ENCODE measurements around the gene GMDS.

GRCh38 chr6:1664329-1664728 is 581.1 kb downstream of the GMDS start:
- TF ChIP-seq CTCF (IDR thresholded peaks at IDR 0.05 in 4 of 5, conservative IDR thresholded peaks at IDR 0.05 in 1 of 5) (no peak), POLR2A (IDR thresholded peaks at IDR 0.05) (no peak)

Measured in gastrocnemius medialis (tissue), 4 donors.